Effector memory CD8-positive, alpha-beta T cell (primary cell): ENCODE results near the gene ZNF529.
"Not testable (repeated sequence)": the region's sequence is repeated elsewhere in the genome, so short reads cannot be mapped to it uniquely, and the experiment has no call there.

ENCODE experiments used
- ATAC-seq: fragments of 150-1000 bp; cut with Tn5 transposase; replicated peaks from 2 replicates; pipeline ENCODE4 v1.10.0; 2021; ENCODE audit warnings: mild to moderate bottlenecking, moderate library complexity
- DNase-seq, 3 experiments: peaks; one replicate each; pipeline ENCODE4 v3.0.0; 2021
- H3K27ac Mint-ChIP-seq, 2 donors: one replicate each; pipeline ENCODE4 v1.8.0; 2022; ENCODE audit warnings: mild to moderate bottlenecking in 2 of 2, mixed read lengths in 2 of 2, moderate library complexity in 2 of 2
- H3K27me3 Mint-ChIP-seq, 2 donors: one replicate each; pipeline ENCODE4 v1.8.0; 2022; ENCODE audit warnings: mixed read lengths in 2 of 2
- H3K36me3 Mint-ChIP-seq: one replicate; pipeline ENCODE4 v1.8.0; 2022; ENCODE audit warnings: mild to moderate bottlenecking, moderate library complexity, mixed read lengths; ENCODE audit not compliant: insufficient read depth
- H3K4me1 Mint-ChIP-seq, 2 donors: one replicate each; pipeline ENCODE4 v1.8.0; 2022; ENCODE audit warnings: low read depth in 2 of 2, mixed read lengths in 2 of 2
- H3K4me3 Mint-ChIP-seq, 2 donors: one replicate each; pipeline ENCODE4 v1.8.0; 2022; ENCODE audit warnings: mild to moderate bottlenecking in 2 of 2, mixed read lengths in 2 of 2, moderate library complexity in 2 of 2
- H3K9me3 Mint-ChIP-seq, 2 donors: one replicate each; pipeline ENCODE4 v1.8.0; 2022; ENCODE audit warnings: mixed read lengths in 2 of 2
- total RNA-seq, 9 experiments: gene quantifications; one replicate each; lab custom pipeline; 2026; lab: John Stamatoyannopoulos, UW

The ZNF529 gene
- 24.5 to 57.5 (median 33.4) reads per million in 9 experiments for total RNA-seq

DNA sequence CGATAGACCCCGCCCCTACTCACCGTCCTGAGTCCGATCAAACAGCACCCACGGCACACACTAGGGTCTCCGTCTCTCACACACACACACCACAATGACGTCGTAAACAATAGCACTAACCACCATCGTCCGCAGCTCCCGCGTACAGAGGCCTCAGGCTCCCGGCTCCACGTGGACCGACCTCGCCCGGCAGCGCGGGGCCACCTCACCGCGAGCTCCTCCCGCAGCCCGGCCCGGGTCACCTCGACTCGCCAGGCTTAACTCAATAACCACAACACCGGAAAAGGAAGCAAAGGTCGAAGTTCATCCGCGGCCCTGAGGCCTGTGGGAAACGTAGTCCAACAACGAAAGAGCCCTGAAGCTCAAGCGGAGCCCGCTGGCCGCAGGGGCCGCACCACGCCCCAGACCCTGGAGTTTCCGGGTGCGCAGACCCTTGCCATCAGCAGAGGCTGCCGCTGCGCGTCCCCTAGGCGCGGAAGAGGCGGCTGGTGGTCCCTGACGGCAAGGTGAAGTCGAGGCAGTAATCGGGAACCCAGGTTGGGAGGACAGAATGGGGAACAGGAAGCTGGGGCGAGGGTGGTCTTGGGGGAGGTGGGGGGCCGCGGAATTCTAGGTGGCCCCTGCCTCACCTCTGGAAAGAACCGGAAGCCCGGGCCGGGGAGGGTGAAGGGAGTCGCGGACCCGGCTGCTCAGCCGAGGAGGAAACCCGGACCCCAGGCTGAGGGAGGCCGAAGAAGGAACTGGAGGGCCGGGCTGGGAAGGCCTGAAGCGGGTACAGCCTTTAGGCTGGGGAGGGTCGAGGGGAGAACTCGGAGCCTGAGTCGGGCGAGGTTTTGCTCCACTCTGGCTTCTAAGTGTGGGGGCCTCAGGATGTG lies at the start of gene ZNF529:
Gene ZNF529 (minus strand): TSS at position 273 of the 875 bp plus-strand sequence. CDS start 946 bp downstream, outside the sequence.
- DNase-seq (peak; percentile 84 to 87 (median 85)), ATAC-seq (peak; percentile 91)
- Mint-ChIP-seq H3K4me1 (peaks cover 27 to 35% of the 10 kb centered on the region in 2 donors), H3K36me3 (peaks cover 44% of the 10 kb centered on the region), H3K27ac (peak within 1 kb of the TSS; percentile 97 to 99), H3K9me3 (no peaks in the 10 kb centered on the region), H3K27me3 (no peaks in the 10 kb centered on the region), H3K4me3 (peak within 1 kb of the TSS; percentile 80 to 92)

DNA sequence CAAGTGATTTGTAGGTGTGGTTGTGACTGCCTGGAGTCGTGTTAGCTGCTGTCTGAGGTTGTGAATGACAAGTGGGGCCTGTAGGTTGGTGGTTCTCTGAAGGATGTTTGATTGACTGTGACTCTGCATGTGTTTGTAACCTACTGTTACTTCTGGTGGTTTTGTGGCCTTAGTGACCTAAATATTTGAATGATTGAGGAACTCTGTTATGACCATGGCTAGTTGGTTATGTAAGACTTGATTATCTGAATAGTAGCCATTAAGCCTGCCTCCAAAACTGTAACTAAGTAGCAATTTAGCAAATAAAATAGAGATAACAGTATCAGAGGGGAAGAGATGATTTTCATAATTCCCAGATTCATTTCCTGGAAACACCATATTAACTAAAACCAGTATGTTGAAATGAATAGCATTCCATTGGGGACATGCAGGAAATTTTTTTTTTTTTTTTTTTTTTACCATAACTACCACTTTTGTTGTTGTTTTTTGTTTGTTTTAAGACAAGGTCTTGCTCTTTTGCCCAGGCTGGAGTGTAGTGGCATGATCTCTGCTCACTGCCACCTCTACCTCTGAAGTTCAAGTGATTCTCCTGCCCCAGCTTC lies 32.9 kb upstream of the ZNF529 start:
- Mint-ChIP-seq H3K27me3 (no peaks in the 10 kb centered on the region), H3K4me1 (peaks cover 21 to 23% of the 10 kb centered on the region in 2 donors), H3K4me3 (peak overlapping the region; percentile 75 to 98), H3K9me3 (no peaks in the 10 kb centered on the region), H3K27ac (peak overlapping the region; percentile 82 to 98), H3K36me3 (peaks cover 24% of the 10 kb centered on the region)
- DNase-seq (no peak), ATAC-seq (peak; percentile 68)

DNA sequence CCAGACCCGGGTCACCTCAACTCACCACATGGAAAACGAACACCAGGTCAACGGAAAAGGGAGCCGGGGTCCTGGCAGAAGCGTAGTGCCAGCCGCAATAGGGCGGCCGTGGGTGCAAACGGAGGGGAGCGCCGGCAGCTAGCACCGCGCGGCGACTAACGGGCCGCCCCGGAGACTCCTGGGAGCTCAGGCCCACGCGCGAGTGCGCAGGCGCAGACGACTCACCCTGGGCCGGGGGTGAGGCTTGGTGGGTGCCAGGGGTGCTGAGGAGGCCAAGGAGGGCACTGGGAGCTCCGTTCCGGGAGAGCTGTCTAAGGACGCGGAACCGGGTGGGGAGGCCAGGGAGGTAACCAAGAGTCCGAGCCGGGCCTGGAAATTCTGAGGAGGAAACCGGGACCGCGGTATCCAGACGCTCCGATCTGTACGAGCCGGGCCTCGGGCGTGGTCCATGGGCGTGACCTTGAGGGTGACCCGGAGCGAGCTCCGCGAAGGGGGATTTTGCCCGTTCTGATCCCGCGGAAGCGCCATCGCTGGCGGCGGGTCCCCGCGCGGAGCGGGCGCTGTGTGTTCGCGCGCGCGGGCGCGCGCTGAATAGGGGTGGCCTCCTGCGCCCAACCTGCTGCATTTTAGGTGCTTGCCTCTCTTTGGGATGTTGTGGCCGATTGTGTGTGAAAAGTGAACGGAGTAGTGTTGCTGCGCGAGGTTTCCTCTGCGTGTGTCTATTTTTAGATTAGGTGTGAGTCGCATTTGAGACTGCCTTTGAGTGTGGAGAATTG lies 32.2 kb upstream of the ZNF529 start, which contains the start of gene ZNF382:
Gene ZNF382 (plus strand): TSS at position 213 of the 776 bp plus-strand sequence. CDS start 4,602 bp downstream, outside the sequence.
- peak; percentile 72 to 75 (median 74) for DNase-seq
- peaks cover 24% of the 10 kb centered on the region for H3K36me3 Mint-ChIP-seq
- H3K27me3 Mint-ChIP-seq = no peaks in the 10 kb centered on the region
- ATAC-seq = peak; percentile 63
- peak within 1 kb of the TSS; percentile 82 to 98 for H3K27ac Mint-ChIP-seq
- H3K9me3 Mint-ChIP-seq = no peaks in the 10 kb centered on the region
- H3K4me1 Mint-ChIP-seq = peaks cover 21 to 23% of the 10 kb centered on the region in 2 donors
- peak within 1 kb of the TSS; percentile 75 to 98 for H3K4me3 Mint-ChIP-seq

DNA sequence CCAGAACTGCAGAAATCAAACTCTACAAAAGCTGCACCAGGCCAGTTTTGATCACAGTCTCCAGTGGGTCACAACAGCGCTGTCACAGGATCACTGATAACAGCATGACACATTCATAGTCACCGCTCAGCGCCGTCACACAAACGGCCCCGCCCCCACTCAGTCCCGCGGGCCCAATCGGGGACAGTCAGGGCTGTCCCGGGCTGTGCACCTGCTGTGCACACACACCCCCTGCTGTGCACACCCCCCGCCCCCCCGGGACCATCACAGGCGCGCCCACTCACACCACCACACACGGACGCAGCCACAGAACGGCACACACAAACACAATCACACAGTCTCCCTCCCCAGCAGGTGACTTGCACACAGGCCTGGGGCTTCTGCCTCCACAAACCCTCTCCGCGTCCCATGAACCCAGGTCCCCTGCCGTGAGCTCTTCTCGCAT lies 31.6 kb upstream of the ZNF529 start:
- Mint-ChIP-seq H3K9me3 (no peaks in the 10 kb centered on the region), H3K27ac (peak overlapping the region; percentile 82 to 98), H3K4me1 (peaks cover 21 to 23% of the 10 kb centered on the region in 2 donors), H3K36me3 (peaks cover 24% of the 10 kb centered on the region), H3K27me3 (no peaks in the 10 kb centered on the region), H3K4me3 (peak overlapping the region; percentile 75 to 98)
- DNase-seq (peak; percentile 76 to 80 (median 78)), ATAC-seq (peak; percentile 73)

DNA sequence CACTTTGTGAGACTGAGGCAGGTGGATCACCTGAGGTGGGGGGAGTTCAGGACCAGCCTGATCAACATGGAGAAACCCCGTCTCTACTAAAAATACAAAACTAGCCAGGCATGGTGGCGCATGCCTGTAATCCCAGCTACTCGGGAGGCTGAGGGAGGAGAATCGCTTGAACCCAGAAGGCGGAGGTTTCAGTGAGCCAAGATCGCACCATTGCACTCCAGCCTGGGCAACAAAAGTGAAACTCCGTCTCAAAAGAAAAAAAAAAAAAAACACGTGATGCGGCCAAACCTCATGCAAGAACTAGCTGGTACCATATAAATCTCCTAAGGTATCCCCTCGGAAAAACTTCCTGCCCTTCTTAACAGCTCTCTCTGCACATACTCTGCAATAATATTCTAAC lies 29.6 kb upstream of the ZNF529 start:
- H3K9me3 Mint-ChIP-seq, DNase-seq, ATAC-seq, H3K4me3 Mint-ChIP-seq, H3K27me3 Mint-ChIP-seq: not testable (repeated sequence)
- Mint-ChIP-seq H3K36me3 (peaks cover 24% of the 10 kb centered on the region), H3K4me1 (peaks cover 21 to 23% of the 10 kb centered on the region in 2 donors), H3K27ac (peak overlapping the region; percentile 10 to 59)

DNA sequence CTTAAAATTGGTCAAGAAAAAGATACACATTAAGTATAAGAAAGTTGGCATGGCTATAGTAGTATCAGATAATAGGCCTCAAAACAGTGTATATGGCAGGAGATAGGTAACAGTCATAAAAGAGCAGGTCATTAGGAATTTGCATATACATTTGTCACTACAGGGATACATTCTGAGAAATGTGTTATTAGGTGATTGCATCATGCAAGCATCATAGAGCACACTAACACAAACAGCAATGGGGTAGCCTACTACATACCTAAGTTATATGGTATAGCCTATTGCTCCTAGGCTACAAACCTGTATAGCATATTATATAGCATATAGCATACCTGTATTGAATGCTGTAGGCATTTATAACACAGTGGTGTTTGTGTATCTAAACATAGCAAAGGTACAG lies 6.2 kb upstream of the ZNF529 start:
- H3K27ac Mint-ChIP-seq = no peak overlapping the region
- peaks cover 31% of the 10 kb centered on the region for H3K36me3 Mint-ChIP-seq
- H3K9me3 Mint-ChIP-seq = no peaks in the 10 kb centered on the region
- peaks cover 4 to 9% of the 10 kb centered on the region in 2 donors for H3K4me1 Mint-ChIP-seq
- DNase-seq (no peak), ATAC-seq (no peak)
- H3K4me3 Mint-ChIP-seq = no peak overlapping the region
- H3K27me3 Mint-ChIP-seq = no peaks in the 10 kb centered on the region

DNA sequence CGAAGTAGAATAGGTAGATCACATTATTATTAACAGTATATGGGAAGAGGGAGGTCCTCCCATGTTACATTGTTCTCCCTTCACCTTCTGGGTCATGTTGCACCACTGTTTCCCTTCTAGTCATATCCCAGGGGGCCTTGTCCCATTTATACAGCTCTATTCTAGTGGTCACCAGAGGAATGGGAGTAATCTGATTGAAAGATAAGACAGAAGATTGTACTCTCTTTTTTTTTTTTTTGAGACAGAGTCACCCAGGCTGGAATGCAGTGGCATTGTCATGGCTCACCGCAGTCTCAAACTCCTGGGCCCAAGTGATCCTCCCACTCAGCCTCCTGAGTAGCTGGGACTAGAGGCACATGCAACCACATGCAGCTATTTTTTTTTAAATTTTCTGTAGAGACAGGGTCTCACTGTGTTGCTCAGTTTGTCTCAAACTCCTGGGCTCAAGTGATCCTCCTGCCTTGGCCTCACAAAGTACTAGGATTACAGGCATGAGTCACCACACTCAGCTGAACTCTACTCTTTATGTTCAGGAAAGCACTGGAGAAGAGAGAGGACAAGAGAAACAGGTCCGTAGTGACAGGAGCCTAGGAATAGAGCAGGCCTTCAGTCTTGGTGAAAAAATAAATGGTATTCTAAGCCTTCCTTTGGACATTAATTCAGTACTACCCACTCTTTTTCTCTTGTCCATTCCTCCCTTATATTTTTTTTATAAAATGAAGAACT lies 4.3 kb upstream of the ZNF529 start:
- no peak for ATAC-seq
- no peak overlapping the region for H3K27ac Mint-ChIP-seq
- H3K4me1 Mint-ChIP-seq = peaks cover 19 to 26% of the 10 kb centered on the region in 2 donors
- H3K4me3 Mint-ChIP-seq = no peak overlapping the region
- no peaks in the 10 kb centered on the region for H3K27me3 Mint-ChIP-seq
- no peak for DNase-seq
- H3K36me3 Mint-ChIP-seq = peaks cover 39% of the 10 kb centered on the region
- H3K9me3 Mint-ChIP-seq = no peaks in the 10 kb centered on the region

DNA sequence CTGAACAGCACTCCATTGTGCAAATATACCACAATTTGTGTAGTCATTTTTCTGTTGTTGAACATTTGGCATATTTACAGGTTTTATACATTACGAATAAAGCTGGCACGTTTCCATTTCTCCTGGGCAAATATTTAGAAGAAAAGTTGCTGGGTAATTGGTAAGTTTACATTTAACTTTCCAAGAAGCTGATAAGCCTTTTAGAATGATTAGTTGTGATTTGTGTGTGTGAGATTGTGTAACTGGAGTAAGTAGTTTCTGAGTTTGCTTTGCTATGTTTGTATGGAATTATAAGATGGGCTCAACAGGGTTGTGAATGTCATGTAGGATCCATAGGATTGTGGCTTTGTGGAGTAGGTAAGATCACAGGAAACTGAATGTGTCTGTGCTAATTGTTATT lies 1.6 kb upstream of the ZNF529 start:
- peak overlapping the region in 1 of 2 donors; percentile 99 for H3K27ac Mint-ChIP-seq
- H3K4me3 Mint-ChIP-seq = peak overlapping the region; percentile 80 to 92
- no peak for DNase-seq
- H3K9me3 Mint-ChIP-seq = no peaks in the 10 kb centered on the region
- peaks cover 48% of the 10 kb centered on the region for H3K36me3 Mint-ChIP-seq
- no peaks in the 10 kb centered on the region for H3K27me3 Mint-ChIP-seq
- H3K4me1 Mint-ChIP-seq = peaks cover 27 to 34% of the 10 kb centered on the region in 2 donors
- no peak for ATAC-seq

DNA sequence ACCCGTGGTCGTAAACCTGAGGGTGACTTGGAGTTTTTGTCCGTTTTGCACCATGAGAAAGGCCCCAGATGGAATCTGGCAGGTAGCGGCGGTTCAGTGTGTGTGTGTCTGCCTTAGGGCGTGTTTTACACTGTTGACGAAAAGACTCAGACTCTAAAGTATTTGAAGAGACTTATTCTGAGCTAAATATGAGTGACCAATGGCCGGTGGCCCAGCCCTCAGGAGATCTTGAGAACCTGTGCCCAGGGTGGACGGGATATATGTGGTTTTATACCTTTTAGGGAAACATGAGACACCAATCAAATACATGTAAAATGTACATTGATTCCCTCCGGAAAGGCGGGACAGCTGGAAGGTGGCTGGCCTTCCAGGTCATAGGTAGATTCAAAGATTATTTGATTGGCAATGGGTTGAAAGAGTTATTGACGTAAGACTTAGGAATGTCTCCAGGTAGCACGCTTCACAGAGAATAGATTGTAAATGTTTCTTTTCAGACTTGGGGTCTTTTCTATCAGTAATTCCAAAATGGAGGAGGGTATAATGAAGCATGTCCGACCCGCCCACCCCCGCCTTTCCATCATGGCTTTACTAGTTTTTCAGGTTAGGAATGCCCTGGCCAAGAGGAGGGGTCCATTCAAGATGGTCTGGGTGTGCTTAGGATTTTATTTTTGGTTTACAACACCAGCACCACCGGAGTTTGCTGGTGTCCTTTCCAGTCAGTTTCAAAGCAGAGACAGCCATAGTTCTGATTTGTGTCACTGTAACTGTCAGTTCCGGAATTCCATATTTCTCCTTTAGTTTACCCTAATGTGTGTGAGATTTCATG lies 1.0 kb upstream of the ZNF529 start:
- no peaks in the 10 kb centered on the region for H3K27me3 Mint-ChIP-seq
- H3K27ac Mint-ChIP-seq = peak overlapping the region; percentile 97 to 99
- H3K36me3 Mint-ChIP-seq = peaks cover 45% of the 10 kb centered on the region
- peak overlapping the region; percentile 80 to 92 for H3K4me3 Mint-ChIP-seq
- DNase-seq = no peak
- ATAC-seq = no peak
- H3K9me3 Mint-ChIP-seq = no peaks in the 10 kb centered on the region
- peaks cover 27 to 34% of the 10 kb centered on the region in 2 donors for H3K4me1 Mint-ChIP-seq

DNA sequence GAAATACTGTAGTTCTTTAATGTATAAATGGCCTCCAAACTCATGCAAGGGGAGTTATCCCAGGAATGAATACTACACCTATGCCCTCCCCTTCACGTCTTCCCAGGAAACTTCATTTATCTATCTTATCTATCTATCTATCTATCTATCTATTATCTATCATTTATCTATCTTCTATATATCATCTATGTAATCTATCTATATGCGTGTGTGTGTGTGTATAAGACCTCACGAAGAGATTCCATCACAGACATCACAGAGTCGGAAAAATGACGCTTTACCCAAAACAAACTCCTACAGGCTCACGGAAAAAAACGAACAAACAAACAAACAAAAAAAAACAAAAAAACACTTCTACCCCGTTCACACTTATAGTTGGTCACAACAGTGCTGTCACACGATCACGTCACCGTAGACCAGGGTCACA lies 486 bp downstream of the ZNF529 start:
- Mint-ChIP-seq H3K36me3 (peaks cover 39% of the 10 kb centered on the region), H3K4me1 (peaks cover 29 to 41% of the 10 kb centered on the region in 2 donors)
- no peak for ATAC-seq

DNA sequence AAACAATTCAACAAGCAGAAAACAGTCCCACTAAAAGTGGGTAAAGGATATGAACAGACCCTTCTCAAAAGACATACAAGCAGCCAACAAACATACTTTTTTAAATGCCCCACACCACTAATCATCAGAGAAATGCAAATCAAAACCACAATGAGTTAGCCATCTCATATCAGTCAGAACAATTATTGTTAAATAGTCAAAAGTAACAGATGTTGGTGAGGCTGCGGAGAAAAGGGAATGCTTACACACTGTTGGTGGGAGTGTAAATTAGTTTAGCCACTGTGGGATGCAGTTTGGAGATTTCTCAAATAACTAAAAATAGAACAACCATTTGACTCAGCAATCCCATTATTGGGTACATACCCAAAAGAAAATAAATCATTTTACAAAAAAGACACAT lies 8.7 kb downstream of the ZNF529 start:
- ATAC-seq (no peak), DNase-seq (no peak)
- peaks cover 3 to 29% of the 10 kb centered on the region in 2 donors for H3K4me1 Mint-ChIP-seq
- peaks cover 35% of the 10 kb centered on the region for H3K36me3 Mint-ChIP-seq
- H3K27me3 Mint-ChIP-seq = no peaks in the 10 kb centered on the region
- peaks cover 0 to 7% of the 10 kb centered on the region in 2 donors for H3K9me3 Mint-ChIP-seq
- no peak overlapping the region for H3K4me3 Mint-ChIP-seq
- H3K27ac Mint-ChIP-seq = no peak overlapping the region

More for the DNA sequence above, 486 bp downstream of the ZNF529 start:
- no peak for DNase-seq
- Mint-ChIP-seq H3K27me3 (no peaks in the 10 kb centered on the region), H3K9me3 (no peaks in the 10 kb centered on the region), H3K27ac (peak overlapping the region; percentile 97 to 99), H3K4me3 (peak overlapping the region; percentile 80 to 92)
